NB4 (cell line): ENCODE measurements around the gene MME.

Source experiments
- CTCF ChIP-seq: IDR thresholded peaks from one replicate; pipeline ENCODE4 v1.5.1; 2012; ENCODE audit warnings: low read depth, low read length
- MAX ChIP-seq: IDR thresholded peaks from 2 replicates; pipeline ENCODE4 v1.6.1; 2011; ENCODE audit warnings: low read depth, low read length
- MYC ChIP-seq: IDR thresholded peaks from 2 replicates; pipeline ENCODE4 v1.6.1; 2011; ENCODE audit warnings: low read depth, low read length
- POLR2A ChIP-seq: IDR thresholded peaks from 2 replicates; pipeline ENCODE4 v1.6.1; 2011; ENCODE audit warnings: mild to moderate bottlenecking; ENCODE audit not compliant: insufficient read length; ENCODE audit errors: extremely low read depth

GRCh38 chr3:155034786-155035185 lies 45.3 kb upstream of the MME start:
- TF ChIP-seq CTCF (no peak), POLR2A (no peak), MAX (no peak), MYC (no peak)
